Right forelimb (tissue), 1 donor: Measurements from ENCODE around the gene CTIF.

Experiments
- DNase-seq: peaks from one replicate; pipeline ENCODE4 v3.0.0-alpha.2; 2018

CTIF gene

GRCh38 chr18:48554610-48555400 is 16.0 kb downstream of the CTIF start:
- no peak for DNase-seq

GRCh38 chr18:48555465-48555995 is 16.7 kb downstream of the CTIF start:
- DNase-seq: no peak

- DNase-seq: no peak
Observed at GRCh38 chr18:48557640-48558174, 18.9 kb downstream of the CTIF start.

GRCh38 chr18:48558248-48558647 is 19.4 kb downstream of the CTIF start:
- no peak for DNase-seq

GRCh38 chr18:48560491-48560890 is 21.7 kb downstream of the CTIF start:
- DNase-seq: no peak

GRCh38 chr18:48562075-48562474 is 23.2 kb downstream of the CTIF start:
- no peak for DNase-seq

GRCh38 chr18:48563027-48563426 is 24.2 kb downstream of the CTIF start:
- no peak for DNase-seq

- no peak for DNase-seq
Observed at GRCh38 chr18:48564139-48564538, 25.3 kb downstream of the CTIF start.

- DNase-seq: no peak
Observed at GRCh38 chr18:48565105-48565504, 26.3 kb downstream of the CTIF start.

- no peak for DNase-seq
Observed at GRCh38 chr18:48566589-48566988, 27.8 kb downstream of the CTIF start.

- no peak for DNase-seq
Observed at GRCh38 chr18:48567388-48567787, 28.6 kb downstream of the CTIF start.

GRCh38 chr18:48569139-48569914 is 30.5 kb downstream of the CTIF start:
- no peak for DNase-seq

GRCh38 chr18:48569915-48570264 is 31.1 kb downstream of the CTIF start:
- DNase-seq: no peak

GRCh38 chr18:48570313-48570712 is 31.5 kb downstream of the CTIF start:
- no peak for DNase-seq

GRCh38 chr18:48571639-48572384 is 33.0 kb downstream of the CTIF start:
- DNase-seq: no peak

GRCh38 chr18:48572402-48573126 is 33.7 kb downstream of the CTIF start:
- DNase-seq: no peak

- no peak for DNase-seq
Observed at GRCh38 chr18:48573632-48574283, 34.9 kb downstream of the CTIF start.

- no peak for DNase-seq
Observed at GRCh38 chr18:48574667-48575300, 36.0 kb downstream of the CTIF start.

GRCh38 chr18:48575301-48575657 is 36.4 kb downstream of the CTIF start:
- no peak for DNase-seq

- no peak for DNase-seq
Observed at GRCh38 chr18:48575658-48576456, 37.0 kb downstream of the CTIF start.

GRCh38 chr18:48576457-48576771 is 37.6 kb downstream of the CTIF start:
- DNase-seq: no peak
